Endothelial cell of umbilical vein (primary cell): ENCODE data around the gene RUSC2. TPM values are rescaled to one million over a fixed set of nuclear protein-coding genes. Genes with fewer than 3 reads are reported as not detected.
"Not testable (repeated sequence)": the region's sequence is repeated elsewhere in the genome, so short reads cannot be mapped to it uniquely, and the experiment has no call there.

Source experiments
- BruUV-seq: library from RNA; stranded (reverse); fragments of 400-500 nt; replicated peaks from 2 replicates; lab custom pipeline; 2021; lab: Mats Ljungman, UMichigan
- CTCF ChIA-PET: fragments of 300-600, 350-600 bp; sonication (Branson Sonifier 250); formaldehyde crosslinking; loops from one replicate; lab custom pipeline; 2021; ENCODE audit warnings: antibody characterized with exemption, inconsistent platforms; lab: Charles Lee
- POLR2A ChIA-PET: fragments of 300-600, 350-600 bp; sonication (Branson Sonifier 250); formaldehyde crosslinking; loops from one replicate; lab custom pipeline; 2021; ENCODE audit warnings: antibody characterized with exemption, inconsistent platforms; lab: Charles Lee
- DNase-seq: peaks from one replicate; pipeline ENCODE4 v3.0.0-alpha.2; 2011; ENCODE audit warnings: low read depth, low spot score
- FAIRE-seq: peaks from 2 replicates; lab custom pipeline; 2011; peaks lifted over from hg19 to GRCh38; lab: Jason Lieb, UNC
- H2AFZ ChIP-seq: 2 replicates; pipeline ENCODE4 v1.6.0; 2012; ENCODE audit warnings: low read depth, low read length, control low read depth, inconsistent platforms
- H3K27ac ChIP-seq: 2 replicates; pipeline ENCODE4 v1.5.1; 2011; ENCODE audit warnings: low read depth, mild to moderate bottlenecking, control low read depth, low read length, moderate library complexity; ENCODE audit not compliant: insufficient read depth
- H3K27me3 ChIP-seq, 2 experiments: 2 replicates each; pipeline versions ENCODE4 v1.6.0 to v1.6.1; 2011; ENCODE audit warnings: low read length in 2 of 2, mixed read lengths in 1 of 2; ENCODE audit not compliant: control insufficient read depth in 2 of 2, insufficient read depth in 2 of 2
- H3K36me3 ChIP-seq, 2 experiments: 2 replicates in 1 of 2; 3 replicates in 1 of 2; pipeline ENCODE4 v1.5.1; 2011; ENCODE audit warnings: low read length in 2 of 2, mild to moderate bottlenecking in 1 of 2, moderate library complexity in 1 of 2; ENCODE audit not compliant: control insufficient read depth in 2 of 2, insufficient read depth in 2 of 2; ENCODE audit errors: extremely low read depth in 1 of 2
- H3K4me1 ChIP-seq: 3 replicates; pipeline ENCODE4 v1.5.1; 2011; ENCODE audit warnings: mild to moderate bottlenecking, low read length; ENCODE audit not compliant: control insufficient read depth, insufficient read depth; ENCODE audit errors: extremely low read depth
- H3K4me2 ChIP-seq: 2 replicates; pipeline ENCODE4 v1.6.1; 2011; ENCODE audit warnings: low read length, control low read depth, mixed read lengths; ENCODE audit not compliant: insufficient read depth
- H3K4me3 ChIP-seq, 3 experiments: fragments of 200-600 bp in 1 of 3; sonication (generic), shearing (Covaris generic) in 1 of 3; replicated peaks in 1 of 3; 2 replicates each; pipeline ENCODE4 v1.5.1; 2011 to 2016; ENCODE audit warnings: control low read depth in 3 of 3, low read length in 3 of 3, mild to moderate bottlenecking in 2 of 3, inconsistent platforms in 1 of 3, low read depth in 1 of 3, moderate library complexity in 1 of 3; ENCODE audit not compliant: insufficient read depth in 1 of 3
- H3K79me2 ChIP-seq: 2 replicates; pipeline ENCODE4 v1.6.0; 2012; ENCODE audit warnings: low read length, inconsistent platforms; ENCODE audit not compliant: control insufficient read depth, insufficient read depth
- H3K9ac ChIP-seq: replicated peaks from 2 replicates; pipeline ENCODE3; 2011; ENCODE audit warnings: low read length, control low read depth; ENCODE audit not compliant: insufficient read depth; ENCODE audit errors: extremely low read depth
- H3K9me1 ChIP-seq: replicated peaks from 3 replicates; pipeline ENCODE4 v1.6.0; 2011; ENCODE audit warnings: mild to moderate bottlenecking, low read length; ENCODE audit not compliant: control insufficient read depth, insufficient read depth; ENCODE audit errors: extremely low read depth
- H3K9me3 ChIP-seq: replicated peaks from 2 replicates; pipeline ENCODE4 v1.5.1; 2012; ENCODE audit warnings: low read length, inconsistent platforms; ENCODE audit not compliant: control insufficient read depth, insufficient read depth
- H4K20me1 ChIP-seq: replicated peaks from 2 replicates; pipeline ENCODE3; 2011; ENCODE audit warnings: mild to moderate bottlenecking, low read length; ENCODE audit not compliant: control insufficient read depth, insufficient read depth; ENCODE audit errors: extremely low read depth
- CTCF ChIP-seq, 2 donors: IDR thresholded peaks; 1 replicate in 1 of 2; 2 replicates in 1 of 2; pipeline ENCODE4 v1.5.1; 2011; ENCODE audit warnings: low read length in 2 of 2, mild to moderate bottlenecking in 2 of 2, moderate library complexity in 2 of 2, control low read depth in 1 of 2, inconsistent platforms in 1 of 2, low read depth in 1 of 2; ENCODE audit not compliant: insufficient read depth in 1 of 2; ENCODE audit errors: extremely low read depth in 1 of 2
- EZH2 ChIP-seq: IDR thresholded peaks from 2 replicates; pipeline ENCODE4 v1.6.1; 2012; ENCODE audit warnings: borderline replicate concordance, low read depth, mild to moderate bottlenecking, moderate library complexity, low read length, inconsistent platforms; ENCODE audit not compliant: severe bottlenecking
- FOS ChIP-seq: IDR thresholded peaks from 2 replicates; pipeline ENCODE4 v1.6.1; 2011; ENCODE audit warnings: mild to moderate bottlenecking, low read length, moderate library complexity, borderline replicate concordance; ENCODE audit not compliant: insufficient read depth
- GATA2 ChIP-seq: IDR thresholded peaks from 2 replicates; pipeline ENCODE4 v1.7.0; 2011; ENCODE audit warnings: low read depth, mild to moderate bottlenecking, moderate library complexity, mixed read lengths, low read length; ENCODE audit not compliant: insufficient read length, insufficient read depth
- JUN ChIP-seq: IDR thresholded peaks from 2 replicates; pipeline ENCODE4 v1.6.1; 2011; ENCODE audit warnings: borderline replicate concordance, low read depth; ENCODE audit not compliant: insufficient read length, insufficient read depth
- MYC ChIP-seq: IDR thresholded peaks from one replicate; pipeline ENCODE4 v1.6.1; 2011; ENCODE audit warnings: mild to moderate bottlenecking, low read depth, low read length
- POLR2AphosphoS5 ChIP-seq: IDR thresholded peaks from 2 replicates; pipeline ENCODE4 v1.6.1; 2012; ENCODE audit warnings: low read depth, mild to moderate bottlenecking, control low read depth, low read length, moderate library complexity; ENCODE audit not compliant: insufficient read depth
- dilution Hi-C: fragments of 300-500 bp; cut with MboI; formaldehyde crosslinking; loops from one replicate; pipeline ENCODE4 v1.15.0; 2019; ENCODE audit warnings: low sequenced_read_pairs; ENCODE audit not compliant: extremely low pct_ligation_motif_present
- intact Hi-C: fragments of 100-400 bp; cut with micrococcal nuclease; formaldehyde crosslinking; loops from one replicate; pipeline ENCODE4 v1.10.0; 2022
- polyA plus RNA-seq, 4 experiments: library from polyadenylated mRNA; depleted of rRNA in 3 of 4; stranded (reverse) in 3 of 4; unstranded in 1 of 4; fragments of >200 nt; gene quantifications; 2 replicates each; pipeline versions ENCODE4 v1.2.1 to v1.2.3, GENCODE V29; 2011 to 2012; ENCODE audit warnings: missing spikeins in 1 of 4
- total RNA-seq: library from RNA; stranded (reverse); gene quantifications from 2 replicates; pipeline ENCODE4 v1.2.3, GENCODE V29; 2021

The RUSC2 gene
- total and polyA plus RNA-seq, 2 donors (not counting 3 experiments of a cell fraction or from before 2014, with no cell fraction given) = 26.1 to 46.2 TPM

GRCh38 chr9:35490910-35491465, 1.1 kb downstream of the RUSC2 start:
- H3K9me3 ChIP-seq = no peaks in the 10 kb centered on the region
- no peaks in the 10 kb centered on the region for H3K27me3 ChIP-seq
- H3K4me2 ChIP-seq = peak overlapping the region; percentile 96
- ChIA-PET POLR2A (interaction anchor here (1.6 kb wide), 1 partner anchor 62 kb away, joined by 3 read pairs; no protein-coding TSS in a partner anchor), CTCF (interaction anchor here (0.6 to 2.3 kb wide), 4 partner anchors 10 to 62 kb away, joined by 3 to 11 read pairs (median 9); no protein-coding TSS in a partner anchor)
- no peaks in the 10 kb centered on the region for H3K9me1 ChIP-seq
- FAIRE-seq = peak; percentile 55
- TF ChIP-seq FOS (no peak), MYC (no peak), GATA2 (no peak), JUN (no peak), CTCF (IDR thresholded peaks at IDR 0.05; ENCODE audit: extremely low read depth in 1 of 2, insufficient read depth in 1 of 2, low read depth in 1 of 2, low read length in 2 of 2) (no peak), POLR2AphosphoS5 (no peak), EZH2 (no peak)
- DNase-seq = peak; percentile 69
- H4K20me1 ChIP-seq = no peaks in the 10 kb centered on the region
- intact Hi-C loops (loop anchor here (1.0 to 5.0 kb wide), 3 partner anchors 27 to 166 kb away; partner anchors contain the start of genes CCDC107 and RMRP), dilution Hi-C loops (no loop called here)
- peak overlapping the region; percentile 97 for H3K9ac ChIP-seq
- H3K4me3 ChIP-seq = peak overlapping the region; percentile 62 to 91 (median 66)
- H2AFZ ChIP-seq = peak overlapping the region; percentile 32
- no TSS peak for BruUV-seq
- H3K79me2 ChIP-seq = peaks cover 54% of the 10 kb centered on the region
- H3K27ac ChIP-seq = peak overlapping the region; percentile 96
- no peaks in the 10 kb centered on the region for H3K36me3 ChIP-seq
- peaks cover 10% of the 10 kb centered on the region for H3K4me1 ChIP-seq

- H3K9me3 ChIP-seq, FAIRE-seq, H3K9ac ChIP-seq, H3K4me3 ChIP-seq, H3K4me1 ChIP-seq, H2AFZ ChIP-seq, H3K36me3 ChIP-seq, BruUV-seq, POLR2A ChIA-PET, dilution Hi-C loops, H3K27me3 ChIP-seq, H3K4me2 ChIP-seq, H3K9me1 ChIP-seq, DNase-seq, H4K20me1 ChIP-seq, H3K27ac ChIP-seq: not testable (repeated sequence)
- intact Hi-C loops = loop anchor here (5.0 kb wide), 1 partner anchor 164 kb away; the partner anchor contains the start of genes CCDC107 and RMRP
- peaks cover 75% of the 10 kb centered on the region for H3K79me2 ChIP-seq
- CTCF ChIA-PET = interaction anchor here (1.2 to 1.4 kb wide), 2 partner anchors 15 to 61 kb away, joined by 4 to 6 read pairs; no protein-coding TSS in a partner anchor
Measured at GRCh38 chr9:35493119-35493518, 3.2 kb downstream of the RUSC2 start.
